SW480 (cell line): Measurements from ENCODE around the gene FPGS.

ENCODE experiments used
- DNase-seq: peaks from one replicate; pipeline ENCODE4 v3.0.0-alpha.2; 2016; ENCODE audit warnings: low spot score

Gene FPGS

GRCh38 chr9:127860260-127860659 lies 57.6 kb downstream of the FPGS start:
- no peak for DNase-seq

GRCh38 chr9:127860779-127861178 lies 58.1 kb downstream of the FPGS start:
- no peak for DNase-seq

- DNase-seq, result no peak
Measured at GRCh38 chr9:127862075-127863011, 59.7 kb downstream of the FPGS start.

- no peak for DNase-seq
Measured at GRCh38 chr9:127863191-127863621, 60.5 kb downstream of the FPGS start.
